K562 (cell line): ENCODE measurements around the gene DBNDD1. TPM values are rescaled to one million over a fixed set of nuclear protein-coding genes. Genes with fewer than 3 reads are reported as not detected.
A peak's percentile ranks its signal among the peaks of the same experiment; 100 is the strongest.

Experiments used
- ATAC-seq: fragments of 200-7000 bp; cut with Tn5 transposase; 3 replicates; pipeline ENCODE4 v1.9.1; 2020; ENCODE audit warnings: moderate library complexity
- BruUV-seq: library from RNA; stranded (reverse); fragments of 400-500 nt; replicated peaks from 2 replicates; lab custom pipeline; 2021; lab: Mats Ljungman, UMichigan
- CTCF ChIA-PET: fragments of 300-600 bp; formaldehyde crosslinking; extraction: SDS; loops from one replicate; lab custom pipeline; 2021; ENCODE audit warnings: low intra/inter-chr PET ratio; lab: Yijun Ruan, JAX
- POLR2A ChIA-PET: fragments of 300-600, 350-650 bp; sonication (Branson Sonifier 250); formaldehyde crosslinking; extraction: SDS; loops from one replicate; lab custom pipeline; 2021; ENCODE audit warnings: antibody characterized with exemption, inconsistent platforms; lab: Yijun Ruan, JAX
- DNase-seq, 4 experiments: peaks; one replicate each; pipeline versions ENCODE4 v3.0.0 to v3.0.0-alpha.2; 2011 to 2018; ENCODE audit warnings: low spot score in 3 of 4, mixed read lengths in 3 of 4; ENCODE audit errors: extremely low read depth in 1 of 4
- FAIRE-seq: peaks from 2 replicates; lab custom pipeline; 2011; peaks lifted over from hg19 to GRCh38; lab: Jason Lieb, UNC
- H2AFZ ChIP-seq: 2 replicates; pipeline ENCODE4 v1.6.0; 2011; ENCODE audit warnings: low read depth, low read length, control low read depth, inconsistent platforms
- H3K27ac ChIP-seq: fragments of 200-600 bp; 3 replicates; pipeline ENCODE4 v1.8.0; 2011; ENCODE audit warnings: low read depth, mild to moderate bottlenecking, control low read depth, inconsistent platforms, low read length, moderate library complexity, mixed read lengths; ENCODE audit errors: extremely low read depth
- H3K27me3 ChIP-seq, 2 experiments: fragments of 300-600 bp in 1 of 2; 2 replicates in 1 of 2; 3 replicates in 1 of 2; pipeline versions ENCODE4 v1.6.0 to v1.8.0; 2011; ENCODE audit warnings: inconsistent platforms in 2 of 2, low read length in 2 of 2, mild to moderate bottlenecking in 1 of 2, mixed read lengths in 1 of 2, moderate library complexity in 1 of 2; ENCODE audit not compliant: control insufficient read depth in 2 of 2, insufficient read depth in 2 of 2
- H3K36me3 ChIP-seq: fragments of 300-600 bp; 3 replicates; pipeline ENCODE4 v1.8.0; 2011; ENCODE audit warnings: mild to moderate bottlenecking, low read length, inconsistent platforms; ENCODE audit not compliant: control insufficient read depth, insufficient read depth
- H3K4me1 ChIP-seq, 2 experiments: fragments of 200-600 bp in 1 of 2; replicated peaks in 1 of 2; 2 replicates in 1 of 2; 3 replicates in 1 of 2; pipeline versions ENCODE4 v1.5.1 to v1.8.0; 2011; ENCODE audit warnings: inconsistent platforms in 2 of 2, low read length in 2 of 2, mild to moderate bottlenecking in 1 of 2, mixed read lengths in 1 of 2, moderate library complexity in 1 of 2; ENCODE audit not compliant: control insufficient read depth in 2 of 2, insufficient read depth in 2 of 2
- H3K4me2 ChIP-seq: 2 replicates; pipeline ENCODE4 v1.6.1; 2011; ENCODE audit warnings: low read length, control low read depth, inconsistent platforms, mixed read lengths; ENCODE audit not compliant: insufficient read depth
- H3K4me3 ChIP-seq: fragments of 200-600 bp; sonication (generic), shearing (Covaris generic); 2 replicates; pipeline ENCODE4 v1.5.1; 2016; ENCODE audit warnings: control low read depth, inconsistent platforms
- H3K79me2 ChIP-seq: fragments of 200-600 bp; 3 replicates; pipeline ENCODE4 v1.8.0; 2011; ENCODE audit warnings: low read length, inconsistent platforms; ENCODE audit not compliant: control insufficient read depth, insufficient read depth
- H3K9ac ChIP-seq, 2 experiments: 2 replicates each; pipeline versions ENCODE4 v1.6.0 to v1.6.1; 2011; ENCODE audit warnings: low read depth in 2 of 2, low read length in 2 of 2, control low read depth in 1 of 2, inconsistent platforms in 1 of 2, mild to moderate bottlenecking in 1 of 2, mixed read lengths in 1 of 2; ENCODE audit not compliant: insufficient read depth in 1 of 2
- H3K9me1 ChIP-seq: one replicate; pipeline ENCODE4 v1.6.0; 2011; ENCODE audit warnings: inconsistent platforms, mild to moderate bottlenecking, low read length, moderate library complexity; ENCODE audit not compliant: control insufficient read depth, insufficient read depth
- H3K9me3 ChIP-seq: replicated peaks from 2 replicates; pipeline ENCODE4 v1.5.1; 2011; ENCODE audit warnings: low read depth, low read length, inconsistent platforms; ENCODE audit not compliant: control insufficient read depth, insufficient read depth
- H4K20me1 ChIP-seq: replicated peaks from 2 replicates; pipeline ENCODE4 v1.6.1; 2011; ENCODE audit warnings: low read length, inconsistent platforms, mixed read lengths; ENCODE audit not compliant: control insufficient read depth, insufficient read depth
- BCOR ChIP-seq: fragments of 450-650 bp; IDR thresholded peaks from 2 replicates; pipeline ENCODE4 v1.6.1; 2016
- E2F3 ChIP-seq: fragments of 250-450 bp; sonication (Bioruptor Pico); IDR thresholded peaks from 2 replicates; pipeline ENCODE4 v1.4.0; 2020; ENCODE audit warnings: mild to moderate bottlenecking
- FIP1L1 ChIP-seq: fragments of 200-400 bp; formaldehyde crosslinking; IDR thresholded peaks from 2 replicates; pipeline ENCODE4 v1.6.1; 2018; ENCODE audit warnings: mild to moderate bottlenecking, low read depth, low read length; ENCODE audit not compliant: poor library complexity, severe bottlenecking
- GTF3C2 ChIP-seq: IDR thresholded peaks from 3 replicates; pipeline ENCODE4 v1.6.1; 2011; ENCODE audit warnings: borderline replicate concordance, mild to moderate bottlenecking, moderate library complexity; ENCODE audit not compliant: insufficient read length; ENCODE audit errors: extremely low read depth
- HDAC8 ChIP-seq: fragments of 450-650 bp; IDR thresholded peaks from 2 replicates; pipeline ENCODE4 v1.6.1; 2016; ENCODE audit warnings: mild to moderate bottlenecking, missing genetic modification characterization, moderate library complexity, missing compliant biosample characterization
- PHB ChIP-seq: fragments of 250-450 bp; sonication (Bioruptor Pico); IDR thresholded peaks from 2 replicates; pipeline ENCODE4 v1.5.0; 2021
- SIN3A ChIP-seq, 2 experiments: fragments of 150-350 bp in 1 of 2; IDR thresholded peaks; 2 replicates each; pipeline ENCODE4 v1.6.1; 2011 to 2016; ENCODE audit warnings: borderline replicate concordance in 2 of 2, low read depth in 2 of 2, low read length in 2 of 2, mild to moderate bottlenecking in 2 of 2, moderate library complexity in 2 of 2; ENCODE audit not compliant: control insufficient read depth in 1 of 2
- TFAM ChIP-seq: fragments of 250-450 bp; sonication (Bioruptor Pico); conservative IDR thresholded peaks from 2 replicates; pipeline ENCODE4 v1.5.0; 2021; ENCODE audit warnings: mild to moderate bottlenecking, moderate library complexity
- YY1 ChIP-seq, 3 experiments: IDR thresholded peaks; 2 replicates each; pipeline ENCODE4 v1.6.1; 2011; ENCODE audit warnings: low read length in 2 of 3, mild to moderate bottlenecking in 2 of 3, moderate library complexity in 2 of 3, borderline replicate concordance in 1 of 3, control low read depth in 1 of 3, low read depth in 1 of 3; ENCODE audit not compliant: insufficient read depth in 3 of 3, insufficient replicate concordance in 2 of 3, control insufficient read depth in 1 of 3, insufficient read length in 1 of 3; ENCODE audit errors: extremely low read depth in 1 of 3
- ZNF146 ChIP-seq: IDR thresholded peaks from one replicate; pipeline ENCODE4 v1.6.1; 2018; ENCODE audit warnings: missing compliant biosample characterization; ENCODE audit not compliant: unreplicated experiment
- ZNF263 ChIP-seq: sonication (generic); formaldehyde crosslinking; IDR thresholded peaks from 2 replicates; pipeline ENCODE4 v1.8.0; 2022; ENCODE audit warnings: mild to moderate bottlenecking, missing genetic modification reagents, borderline replicate concordance
- ZNF347 ChIP-seq: fragments of 450-650 bp; formaldehyde crosslinking; IDR thresholded peaks from 2 replicates; pipeline ENCODE4 v1.4.0; 2020; ENCODE audit warnings: low read depth, mild to moderate bottlenecking, moderate library complexity
- ZNF699 ChIP-seq: fragments of 250-450 bp; sonication (Bioruptor Pico); IDR thresholded peaks from 2 replicates; pipeline ENCODE4 v1.8.0; 2021; ENCODE audit warnings: mild to moderate bottlenecking, moderate library complexity; ENCODE audit not compliant: insufficient replicate concordance
- WGBS: fragments of 100-300 bp; shearing (Covaris generic); methylation state at CpG from one replicate; pipeline ENCODE4 v1.1.6; 2016; ENCODE audit warnings: low coverage, mixed read lengths; ENCODE audit not compliant: insufficient coverage; ENCODE audit errors: missing lambda C conversion rate; 5-methylcytosine and 5-hydroxymethylcytosine counted together
- in situ Hi-C: fragments of 300-500 bp; cut with MboI; formaldehyde crosslinking; loops from 4 replicates; pipeline ENCODE4 v1.15.0; 2018; ENCODE audit warnings: inconsistent platforms, mixed read lengths
- intact Hi-C: fragments of 100-400 bp; cut with micrococcal nuclease; formaldehyde crosslinking; loops from 2 replicates; pipeline ENCODE4 v1.14.2; 2022
- polyA plus RNA-seq, 8 experiments: library from polyadenylated mRNA; depleted of rRNA in 4 of 8; stranded (reverse) in 5 of 8; unstranded in 3 of 8; fragments of >200 nt; fragmentation: Nextera tagmentation in 2 of 8; fragmentation: Illumina TruSeq in 1 of 8; extraction: Ambion mirVana in 2 of 8; extraction: Trizol in 1 of 8; gene quantifications; 2 replicates each; pipeline versions ENCODE4 v1.2.1 to v1.2.3, GENCODE V29; 2011 to 2014; ENCODE audit warnings: inconsistent platforms in 1 of 8, missing spikeins in 1 of 8
- total RNA-seq, 7 experiments: library from RNA; depleted of rRNA in 6 of 7; stranded (reverse); fragments of >200 nt in 6 of 7; fragmentation: Illumina TruSeq in 2 of 7; extraction: Trizol in 2 of 7; gene quantifications; 2 replicates each; pipeline versions ENCODE4 v1.2.1 to v1.2.3, GENCODE V29; 2011 to 2021; ENCODE audit warnings: low replicate concordance in 1 of 7
- TF ChIP-seq, protein P1 (sequence below): fragments of 250-450 bp; sonication (Bioruptor Pico); IDR thresholded peaks from 2 replicates; pipeline ENCODE4 v1.5.0; 2020; ENCODE audit warnings: mild to moderate bottlenecking

The DBNDD1 gene
- total and polyA plus RNA-seq, 9 of the 15 experiments (the other 6 are each of a cell fraction or from before 2014, with no cell fraction given), result 0.55 to 13.0 (median 5.8) TPM

GRCh38 chr16:90028985-90029384 is 9.7 kb upstream of the DBNDD1 start:
- H3K27ac ChIP-seq, result no peak overlapping the region
- H3K79me2 ChIP-seq, result no peaks in the 10 kb centered on the region; the same call in 2 of the 3 replicates
- H3K9me3 ChIP-seq, result no peaks in the 10 kb centered on the region
- no peak overlapping the region for H3K4me2 ChIP-seq
- BruUV-seq, result no TSS peak
- peaks cover 15% of the 10 kb centered on the region for H4K20me1 ChIP-seq
- H2AFZ ChIP-seq, result no peak overlapping the region
- H3K9ac ChIP-seq, result peak overlapping the region in 1 of 2 experiments; percentile 40; a peak in 1 of 4 replicates
- FAIRE-seq (no peak), DNase-seq (no peak), ATAC-seq (no peak)
- 97% methylated on average over 10 of the region's 12 CpGs for WGBS
- peaks cover 3 to 4% of the 10 kb centered on the region in 2 experiments; a peak in 3 of 5 replicates for H3K4me1 ChIP-seq
- no peaks in the 10 kb centered on the region; a peak in 1 of 5 replicates for H3K27me3 ChIP-seq
- CTCF ChIA-PET, result no interaction called here
- in situ Hi-C loops (no loop called here), intact Hi-C loops (no loop called here)
- POLR2A ChIA-PET, result interaction anchor here (0.6 to 0.7 kb wide), 2 partner anchors 21 to 787 kb away, joined by 3 read pairs; no protein-coding TSS in a partner anchor
- peaks cover 41% of the 10 kb centered on the region; the same call in 2 of the 3 replicates for H3K36me3 ChIP-seq
- peaks cover 5% of the 10 kb centered on the region for H3K9me1 ChIP-seq
- H3K4me3 ChIP-seq, result no peak overlapping the region
- no peak for TF ChIP-seq ZNF699 (CRISPR knock-in tag)
- TF ChIP-seq PHB (CRISPR knock-in tag), result no peak
- no peak for TF ChIP-seq GTF3C2
- no peak for TF ChIP-seq YY1 (IDR thresholded peaks at IDR 0.05; ENCODE audit: borderline replicate concordance in 1 of 3, control insufficient read depth in 1 of 3, extremely low read depth in 1 of 3, insufficient read depth in 3 of 3, insufficient read length in 1 of 3, insufficient replicate concordance in 2 of 3, low read depth in 1 of 3, low read length in 2 of 3)
- no peak for TF ChIP-seq SIN3A (IDR thresholded peaks at IDR 0.05; ENCODE audit: borderline replicate concordance in 2 of 2, control insufficient read depth in 1 of 2, low read depth in 2 of 2, low read length in 2 of 2)
- no peak for TF ChIP-seq HDAC8
- no peak for TF ChIP-seq FIP1L1
- no peak for TF ChIP-seq TFAM (CRISPR knock-in tag)
- TF ChIP-seq, protein P1, sequence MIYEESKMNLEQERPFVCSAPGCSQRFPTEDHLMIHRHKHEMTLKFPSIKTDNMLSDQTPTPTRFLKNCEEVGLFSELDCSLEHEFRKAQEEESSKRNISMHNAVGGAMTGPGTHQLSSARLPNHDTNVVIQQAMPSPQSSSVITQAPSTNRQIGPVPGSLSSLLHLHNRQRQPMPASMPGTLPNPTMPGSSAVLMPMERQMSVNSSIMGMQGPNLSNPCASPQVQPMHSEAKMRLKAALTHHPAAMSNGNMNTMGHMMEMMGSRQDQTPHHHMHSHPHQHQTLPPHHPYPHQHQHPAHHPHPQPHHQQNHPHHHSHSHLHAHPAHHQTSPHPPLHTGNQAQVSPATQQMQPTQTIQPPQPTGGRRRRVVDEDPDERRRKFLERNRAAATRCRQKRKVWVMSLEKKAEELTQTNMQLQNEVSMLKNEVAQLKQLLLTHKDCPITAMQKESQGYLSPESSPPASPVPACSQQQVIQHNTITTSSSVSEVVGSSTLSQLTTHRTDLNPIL (CRISPR knock-in tag), result no peak
- no peak for TF ChIP-seq ZNF146 (CRISPR knock-in tag)
- no peak for TF ChIP-seq BCOR
- no peak for TF ChIP-seq ZNF347 (CRISPR knock-in tag)
- TF ChIP-seq ZNF263 (CRISPR knock-in tag), result no peak
- no peak for TF ChIP-seq E2F3 (CRISPR knock-in tag)
